Caco-2 (cell line): Measurements from ENCODE around the gene NUP62. TPM values are rescaled to one million over a fixed set of nuclear protein-coding genes. Genes with fewer than 3 reads are reported as not detected.

Source experiments
- BruUV-seq: library from RNA; stranded (reverse); fragments of 400-500 nt; replicated peaks from 2 replicates; lab custom pipeline; 2021; lab: Mats Ljungman, UMichigan
- CTCF ChIA-PET: fragments of 300-600 bp; sonication (Branson Sonifier 250); formaldehyde crosslinking; loops from one replicate; lab custom pipeline; 2022; ENCODE audit warnings: antibody characterized with exemption; lab: Charles Lee
- POLR2A ChIA-PET: fragments of 300-600 bp; sonication (Branson Sonifier 250); formaldehyde crosslinking; loops from one replicate; lab custom pipeline; 2022; ENCODE audit warnings: antibody characterized with exemption; lab: Charles Lee
- DNase-seq, 2 experiments: peaks; one replicate each; pipeline versions ENCODE4 v3.0.0 to v3.0.0-alpha.2; 2020 to 2022
- H3K27me3 ChIP-seq: replicated peaks from 2 replicates; pipeline ENCODE4 v1.6.0; 2011; ENCODE audit warnings: low read length; ENCODE audit not compliant: control insufficient read depth, insufficient read depth
- H3K36me3 ChIP-seq: 2 replicates; pipeline ENCODE4 v1.5.1; 2011; ENCODE audit warnings: low read length; ENCODE audit not compliant: control insufficient read depth, insufficient read depth
- H3K4me1 ChIP-seq: fragments of 250-450 bp; sonication (Bioruptor Pico); 2 replicates; pipeline ENCODE4 v1.5.1; 2020; ENCODE audit warnings: mild to moderate bottlenecking
- H3K4me3 ChIP-seq: 2 replicates; pipeline ENCODE4 v1.5.1; 2011; ENCODE audit warnings: low read depth, mild to moderate bottlenecking, control low read depth, low read length
- H3K9me3 ChIP-seq: fragments of 250-450 bp; sonication (Bioruptor Pico); 2 replicates; pipeline ENCODE4 v1.5.1; 2020; ENCODE audit warnings: mild to moderate bottlenecking, moderate library complexity
- H3K27ac Mint-ChIP-seq: one replicate; pipeline ENCODE4 v1.8.0; 2022; ENCODE audit warnings: mixed read lengths; ENCODE audit not compliant: unreplicated experiment
- H3K27me3 Mint-ChIP-seq: one replicate; pipeline ENCODE4 v1.8.0; 2022; ENCODE audit warnings: mixed read lengths; ENCODE audit not compliant: insufficient read depth, unreplicated experiment
- H3K36me3 Mint-ChIP-seq: one replicate; pipeline ENCODE4 v1.8.0; 2022; ENCODE audit warnings: mild to moderate bottlenecking, mixed read lengths; ENCODE audit not compliant: insufficient read depth, unreplicated experiment
- H3K4me1 Mint-ChIP-seq: one replicate; pipeline ENCODE4 v1.8.0; 2022; ENCODE audit warnings: low read depth, mixed read lengths; ENCODE audit not compliant: unreplicated experiment
- H3K4me3 Mint-ChIP-seq: one replicate; pipeline ENCODE4 v1.8.0; 2022; ENCODE audit warnings: mild to moderate bottlenecking, moderate library complexity, mixed read lengths; ENCODE audit not compliant: unreplicated experiment
- H3K9me3 Mint-ChIP-seq: one replicate; pipeline ENCODE4 v1.8.0; 2022; ENCODE audit warnings: mixed read lengths; ENCODE audit not compliant: unreplicated experiment
- CTCF ChIP-seq, 2 experiments: fragments of 200-600 bp in 1 of 2; IDR thresholded peaks; 1 replicate in 1 of 2; 2 replicates in 1 of 2; pipeline versions ENCODE4 v1.5.1 to v1.8.0; 2011 to 2022; ENCODE audit warnings: antibody characterized with exemption in 1 of 2, control low read depth in 1 of 2, inconsistent platforms in 1 of 2, low read depth in 1 of 2, low read length in 1 of 2, mild to moderate bottlenecking in 1 of 2, moderate library complexity in 1 of 2; ENCODE audit not compliant: insufficient read depth in 1 of 2, severe bottlenecking in 1 of 2, unreplicated experiment in 1 of 2
- intact Hi-C: fragments of 100-400 bp; cut with micrococcal nuclease; formaldehyde crosslinking; loops from one replicate; pipeline ENCODE4 v1.10.0; 2022; ENCODE audit not compliant: unreplicated experiment
- total RNA-seq: library from RNA; stranded (reverse); gene quantifications from 2 replicates; pipeline ENCODE4 v1.2.3, GENCODE V29; 2022

NUP62 gene
- total RNA-seq, 1 experiment from 2014 or later, result 116 TPM

GRCh38 chr19:49877020-49877878 is 52.1 kb downstream of the NUP62 start, which contains the start of the genes AKT1S1 and TBC1D17:
Gene AKT1S1 (minus strand): TSS chr19:49877355. CDS start chr19:49873295, 4,060 bp downstream.
Gene TBC1D17 (plus strand): TSS chr19:49877702. CDS start chr19:49877724, 22 bp downstream.
- H3K9me3 Mint-ChIP-seq, result no peaks in the 10 kb centered on the region
- peaks cover 14% of the 10 kb centered on the region for H3K36me3 Mint-ChIP-seq
- Histone ChIP-seq H3K4me1 (peaks cover 9% of the 10 kb centered on the region; the same call in 1 of the 2 replicates), H3K27me3 (no peaks in the 10 kb centered on the region), H3K36me3 (peaks cover 9% of the 10 kb centered on the region), H3K4me3 (peak within 1 kb of the TSS; percentile 87), H3K9me3 (no peaks in the 10 kb centered on the region)
- no peak within 1 kb of the TSS for H3K27ac Mint-ChIP-seq
- no peaks in the 10 kb centered on the region for H3K27me3 Mint-ChIP-seq
- no peak for TF ChIP-seq CTCF (IDR thresholded peaks at IDR 0.05; ENCODE audit: insufficient read depth in 1 of 2, low read depth in 1 of 2, low read length in 1 of 2, severe bottlenecking in 1 of 2, unreplicated experiment in 1 of 2)
- H3K4me3 Mint-ChIP-seq, result no peak within 1 kb of the TSS
- intact Hi-C loops, result loop anchor here (1.0 to 10.0 kb wide), 4 partner anchors 8 to 438 kb away; partner anchors contain the start of genes AP2A1 and RRAS
- BruUV-seq, result TSS peak; percentile 65
- CTCF ChIA-PET, result interaction anchor here (0.8 kb wide), 2 partner anchors 10 to 13 kb away, joined by 3 to 4 read pairs; no protein-coding TSS in a partner anchor
- DNase-seq, result peak; percentile 99 to 100
- no peaks in the 10 kb centered on the region for H3K4me1 Mint-ChIP-seq
- POLR2A ChIA-PET, result interaction anchor here (0.7 to 2.4 kb wide), 9 partner anchors 8 to 452 kb away, joined by 3 to 12 read pairs (median 3); partner anchors contain the start of genes AP2A1, ATF5, KCNC3 and NUP62

GRCh38 chr19:49876422-49877019 is 52.8 kb downstream of the NUP62 start:
- no TSS peak for BruUV-seq
- Mint-ChIP-seq H3K4me1 (no peaks in the 10 kb centered on the region), H3K4me3 (no peak overlapping the region), H3K36me3 (peaks cover 14% of the 10 kb centered on the region), H3K9me3 (no peaks in the 10 kb centered on the region), H3K27me3 (no peaks in the 10 kb centered on the region), H3K27ac (no peak overlapping the region)
- no peaks in the 10 kb centered on the region for H3K27me3 ChIP-seq
- H3K9me3 ChIP-seq, result no peaks in the 10 kb centered on the region
- peak overlapping the region; percentile 87 for H3K4me3 ChIP-seq
- no peak for TF ChIP-seq CTCF (IDR thresholded peaks at IDR 0.05; ENCODE audit: insufficient read depth in 1 of 2, low read depth in 1 of 2, low read length in 1 of 2, severe bottlenecking in 1 of 2, unreplicated experiment in 1 of 2)
- intact Hi-C loops, result loop anchor here (1.0 to 10.0 kb wide), 5 partner anchors 7 to 438 kb away; partner anchors contain the start of genes AP2A1, ATF5, NUP62 and RRAS
- POLR2A ChIA-PET, result interaction anchor here (0.5 to 2.4 kb wide), 9 partner anchors 7 to 235 kb away, joined by 3 to 12 read pairs (median 3); partner anchors contain the start of genes AP2A1, ATF5, NUP62 and PNKP
- CTCF ChIA-PET, result interaction anchor here (0.8 to 1.4 kb wide), 2 partner anchors 10 to 14 kb away, joined by 3 to 4 read pairs; no protein-coding TSS in a partner anchor
- DNase-seq, result peak; percentile 98
- peaks cover 9% of the 10 kb centered on the region for H3K36me3 ChIP-seq
- H3K4me1 ChIP-seq, result peaks cover 9% of the 10 kb centered on the region; the same call in 1 of the 2 replicates
